K562 (cell line): Measurements from ENCODE around the gene WDR62.

Source experiments
- BRF2 ChIP-seq: IDR thresholded peaks from 3 replicates; pipeline ENCODE4 v1.6.1; 2011; ENCODE audit warnings: borderline replicate concordance, mild to moderate bottlenecking; ENCODE audit not compliant: insufficient read length, insufficient read depth
- CTCF ChIP-seq, 3 experiments: IDR thresholded peaks in 2 of 3; conservative IDR thresholded peaks in 1 of 3; 2 replicates each; pipeline ENCODE4 v1.5.1; 2011 to 2012; ENCODE audit warnings: low read length in 3 of 3, mild to moderate bottlenecking in 3 of 3, control low read depth in 2 of 3, improper control_type of control experiment in 1 of 3, inconsistent platforms in 1 of 3, low read depth in 1 of 3, mixed read lengths in 1 of 3, moderate library complexity in 1 of 3; ENCODE audit not compliant: insufficient read depth in 2 of 3
- EZH2 ChIP-seq: IDR thresholded peaks from 2 replicates; pipeline ENCODE4 v1.6.1; 2012; ENCODE audit warnings: low read depth, mild to moderate bottlenecking, inconsistent platforms, low read length, borderline replicate concordance
- HES1 ChIP-seq: fragments of 450-650 bp; IDR thresholded peaks from 2 replicates; pipeline ENCODE4 v1.6.1; 2016; ENCODE audit warnings: low read depth, mild to moderate bottlenecking, moderate library complexity
- MAZ ChIP-seq, 2 experiments: fragments of 450-650 bp in 1 of 2; sonication (generic) in 1 of 2; formaldehyde crosslinking; IDR thresholded peaks in 1 of 2; conservative IDR thresholded peaks in 1 of 2; 2 replicates each; pipeline versions ENCODE4 v1.4.0 to v1.5.0; 2020; ENCODE audit warnings: mild to moderate bottlenecking in 1 of 2, missing genetic modification reagents in 1 of 2
- MYC ChIP-seq, 2 experiments: fragments of 250-450 bp in 1 of 2; sonication (Bioruptor Pico) in 1 of 2; IDR thresholded peaks; 2 replicates each; pipeline versions ENCODE4 v1.5.1 to v1.6.1; 2012 to 2021; ENCODE audit warnings: low read depth in 2 of 2, borderline replicate concordance in 1 of 2, improper control_type of control experiment in 1 of 2, low read length in 1 of 2, mild to moderate bottlenecking in 1 of 2, moderate library complexity in 1 of 2

- TF ChIP-seq CTCF (IDR thresholded peaks at IDR 0.05 in 2 of 3, conservative IDR thresholded peaks at IDR 0.05 in 1 of 3; ENCODE audit: insufficient read depth in 2 of 3, low read depth in 1 of 3, low read length in 3 of 3), result no peak
- TF ChIP-seq BRF2, result no peak
- TF ChIP-seq EZH2, result no peak
- no peak for TF ChIP-seq MYC (IDR thresholded peaks at IDR 0.05; ENCODE audit: low read depth, low read length)
- TF ChIP-seq MYC (CRISPR knock-in tag; IDR thresholded peaks at IDR 0.05; ENCODE audit: borderline replicate concordance, low read depth), result no peak
- TF ChIP-seq HES1, result no peak
- no peak for TF ChIP-seq MAZ (CRISPR knock-in tag; conservative IDR thresholded peaks at IDR 0.05 in 1 of 2, IDR thresholded peaks at IDR 0.05 in 1 of 2)
Measured at GRCh38 chr19:36103040-36103626, 48.4 kb downstream of the WDR62 start.
